ENCODE results near the gene TPX2.

The TPX2 gene

GRCh38 chr20:31712112-31712553, 27.0 kb upstream of the TPX2 start:
- no peak overlapping the region for H3K4me3 ChIP-seq (ENCODE audit: low read depth, low read length)
- TF ChIP-seq, protein P1, sequence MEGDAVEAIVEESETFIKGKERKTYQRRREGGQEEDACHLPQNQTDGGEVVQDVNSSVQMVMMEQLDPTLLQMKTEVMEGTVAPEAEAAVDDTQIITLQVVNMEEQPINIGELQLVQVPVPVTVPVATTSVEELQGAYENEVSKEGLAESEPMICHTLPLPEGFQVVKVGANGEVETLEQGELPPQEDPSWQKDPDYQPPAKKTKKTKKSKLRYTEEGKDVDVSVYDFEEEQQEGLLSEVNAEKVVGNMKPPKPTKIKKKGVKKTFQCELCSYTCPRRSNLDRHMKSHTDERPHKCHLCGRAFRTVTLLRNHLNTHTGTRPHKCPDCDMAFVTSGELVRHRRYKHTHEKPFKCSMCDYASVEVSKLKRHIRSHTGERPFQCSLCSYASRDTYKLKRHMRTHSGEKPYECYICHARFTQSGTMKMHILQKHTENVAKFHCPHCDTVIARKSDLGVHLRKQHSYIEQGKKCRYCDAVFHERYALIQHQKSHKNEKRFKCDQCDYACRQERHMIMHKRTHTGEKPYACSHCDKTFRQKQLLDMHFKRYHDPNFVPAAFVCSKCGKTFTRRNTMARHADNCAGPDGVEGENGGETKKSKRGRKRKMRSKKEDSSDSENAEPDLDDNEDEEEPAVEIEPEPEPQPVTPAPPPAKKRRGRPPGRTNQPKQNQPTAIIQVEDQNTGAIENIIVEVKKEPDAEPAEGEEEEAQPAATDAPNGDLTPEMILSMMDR (IDR thresholded peaks at IDR 0.05; ENCODE audit: borderline replicate concordance, insufficient read depth, low read depth, low read length): no peak

GRCh38 chr20:31712564-31713311, 26.4 kb upstream of the TPX2 start:
- TF ChIP-seq, protein P1 (IDR thresholded peaks at IDR 0.05; ENCODE audit: borderline replicate concordance, insufficient read depth, low read depth, low read length): no peak
- H3K4me3 ChIP-seq (ENCODE audit: low read depth, low read length): no peak overlapping the region

- TF ChIP-seq, protein P1 (IDR thresholded peaks at IDR 0.05; ENCODE audit: borderline replicate concordance, insufficient read depth, low read depth, low read length): no peak
- no peak overlapping the region for H3K4me3 ChIP-seq (ENCODE audit: low read depth, low read length)
Measured at GRCh38 chr20:31713312-31714273, 25.5 kb upstream of the TPX2 start.

DNA sequence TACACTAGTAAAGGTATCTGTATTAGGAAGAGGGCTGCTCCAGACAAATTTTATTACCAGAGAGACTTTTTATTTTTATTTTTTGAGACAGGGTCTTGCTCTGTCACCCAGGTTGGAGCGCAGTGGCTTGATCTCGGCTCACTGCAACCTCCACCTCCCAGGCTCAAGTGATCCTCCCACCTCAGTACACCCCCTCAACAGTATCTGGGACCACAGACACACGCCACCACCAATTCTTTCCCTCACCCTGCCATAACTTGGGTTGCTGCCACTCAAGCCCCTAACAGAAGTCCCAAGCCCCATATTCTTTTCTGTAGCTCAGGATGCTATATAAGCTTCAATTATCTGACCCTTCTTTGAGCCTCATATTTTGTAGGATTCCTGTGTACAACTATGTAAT, 23.3 kb upstream of the TPX2 start:
- H3K4me3 ChIP-seq (ENCODE audit: low read depth, low read length): no peak overlapping the region

DNA sequence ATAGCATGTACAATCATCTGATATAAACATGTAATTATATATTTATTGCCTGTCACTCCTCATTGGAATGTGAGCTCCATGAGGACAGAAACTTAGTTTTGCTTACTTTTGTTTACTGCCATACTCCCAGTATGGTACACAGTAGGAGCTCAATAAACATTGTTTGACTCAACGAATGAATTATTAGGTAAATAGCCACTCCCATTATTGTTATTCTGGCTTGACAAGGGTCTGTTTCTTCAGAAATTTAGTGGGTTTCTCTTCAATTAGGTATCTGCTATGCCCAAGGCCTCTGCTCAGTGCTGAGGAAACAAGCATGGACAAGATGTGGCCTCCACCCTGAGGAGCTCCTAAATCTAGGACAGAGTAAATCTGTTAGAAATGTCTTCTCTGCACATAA, 22.7 kb upstream of the TPX2 start:
- TF ChIP-seq, protein P1 (IDR thresholded peaks at IDR 0.05; ENCODE audit: borderline replicate concordance, insufficient read depth, low read depth, low read length): no peak
- H3K4me3 ChIP-seq (ENCODE audit: low read depth, low read length): no peak overlapping the region

More for the DNA sequence above, 23.3 kb upstream of the TPX2 start:
- TF ChIP-seq, protein P1 (IDR thresholded peaks at IDR 0.05; ENCODE audit: borderline replicate concordance, insufficient read depth, low read depth, low read length): no peak

DNA sequence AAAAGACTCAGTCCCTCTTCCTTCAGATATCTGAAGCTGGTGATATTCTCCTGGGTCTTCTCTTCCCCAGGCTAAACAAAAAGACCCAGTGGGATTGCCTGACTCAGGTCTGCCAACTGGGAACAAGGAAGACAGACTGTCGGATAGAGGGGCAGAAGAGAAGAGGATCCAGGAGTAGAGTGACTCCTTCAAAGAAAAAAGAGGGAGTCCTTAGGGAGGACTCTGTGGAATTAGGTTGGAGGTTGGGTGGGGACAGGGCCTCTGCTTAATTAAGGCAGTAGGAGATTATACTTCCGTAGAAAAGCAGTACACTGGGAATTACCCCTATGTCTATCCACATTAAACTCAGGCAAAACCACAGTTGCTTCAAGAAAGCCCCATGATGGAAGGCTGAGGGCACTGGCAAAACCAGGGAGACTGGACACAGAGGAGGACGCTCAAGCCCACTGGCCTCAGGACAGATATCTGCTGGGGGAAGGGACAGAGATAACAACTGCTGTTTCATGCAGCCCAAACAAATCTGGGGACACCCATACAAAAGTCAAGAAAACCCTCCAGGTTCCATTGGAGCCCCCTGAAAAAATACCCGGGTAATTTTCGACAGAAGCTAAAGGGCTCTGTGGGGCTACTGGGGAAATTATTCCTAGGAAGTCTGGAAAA, 22.1 kb upstream of the TPX2 start:
- H3K4me3 ChIP-seq (ENCODE audit: low read depth, low read length): no peak overlapping the region
- TF ChIP-seq, protein P1 (IDR thresholded peaks at IDR 0.05; ENCODE audit: borderline replicate concordance, insufficient read depth, low read depth, low read length): no peak
